Measurements from ENCODE around the gene ZNF804A.

- TF ChIP-seq EZH2phosphoT487 (IDR thresholded peaks at IDR 0.05; ENCODE audit: insufficient read depth, low read depth) (no peak), EZH2 (IDR thresholded peaks at IDR 0.05; ENCODE audit: insufficient read depth, poor library complexity, severe bottlenecking) (no peak)
Measured at GRCh38 chr2:184579226-184579625, 19.1 kb upstream of the ZNF804A start.

Data from GM23248 (cell line).